ENCODE data around the gene C11orf86. TPM values are rescaled to one million over a fixed set of nuclear protein-coding genes. Genes with fewer than 3 reads are reported as not detected.
A peak's percentile ranks its signal among the peaks of the same experiment; 100 is the strongest.
"Not testable (repeated sequence)": the region's sequence is repeated elsewhere in the genome, so short reads cannot be mapped to it uniquely, and the experiment has no call there.

Gene C11orf86
- total RNA-seq, 1 experiment from 2014 or later: 0.68 TPM

- H3K9me3 Mint-ChIP-seq, POLR2A ChIA-PET: not testable (repeated sequence)
- CTCF ChIA-PET: interaction anchor here (1.1 to 3.4 kb wide), 3 partner anchors 13 to 16 kb away, joined by 3 to 23 read pairs (median 8); partner anchors contain the start of gene C11orf86
Observed at GRCh38 chr11:66989360-66989759, 14.3 kb downstream of the C11orf86 start.

GRCh38 chr11:66992041-66992440 is 16.9 kb downstream of the C11orf86 start:
- POLR2A ChIA-PET: no interaction called here
- DNase-seq (ENCODE audit: low spot score) (no peak), ATAC-seq (no peak)
- CTCF ChIA-PET: interaction anchor here (0.7 kb wide), 1 partner anchor 124 kb away, joined by 3 read pairs; no protein-coding TSS in a partner anchor
- Mint-ChIP-seq H3K27ac (peak overlapping the region; percentile 13; the same call in 1 of the 2 replicates), H3K4me3 (no peak overlapping the region), H3K27me3 (ENCODE audit: low read depth) (no peaks in the 10 kb centered on the region; the same call in 1 of the 2 replicates), H3K9me3 (peaks cover 9% of the 10 kb centered on the region), H3K36me3 (peaks cover 8% of the 10 kb centered on the region), H3K4me1 (peaks cover 15% of the 10 kb centered on the region)
- TF ChIP-seq TEAD4 (CRISPR knock-in tag; IDR thresholded peaks at IDR 0.05): no peak
- TF ChIP-seq IRF1 (CRISPR knock-in tag; IDR thresholded peaks at IDR 0.05): no peak
- TF ChIP-seq CREM (CRISPR knock-in tag; IDR thresholded peaks at IDR 0.05): no peak
- no peak for TF ChIP-seq RELA (CRISPR knock-in tag; IDR thresholded peaks at IDR 0.05; ENCODE audit: borderline replicate concordance)
- no peak for TF ChIP-seq ZMAT4 (CRISPR knock-in tag; IDR thresholded peaks at IDR 0.05)
- no peak for TF ChIP-seq KAT7 (CRISPR knock-in tag; IDR thresholded peaks at IDR 0.05; ENCODE audit: borderline replicate concordance)
- TF ChIP-seq ZNF416 (CRISPR knock-in tag; IDR thresholded peaks at IDR 0.05): no peak
- no peak for TF ChIP-seq ERG (CRISPR knock-in tag; IDR thresholded peaks at IDR 0.05)
- no peak for TF ChIP-seq JAZF1 (CRISPR knock-in tag; IDR thresholded peaks at IDR 0.05)
- no peak for TF ChIP-seq FOXJ3 (CRISPR knock-in tag; IDR thresholded peaks at IDR 0.05; ENCODE audit: borderline replicate concordance)
- TF ChIP-seq NR1H2 (CRISPR knock-in tag; IDR thresholded peaks at IDR 0.05): no peak
- TF ChIP-seq ELF4 (CRISPR knock-in tag; IDR thresholded peaks at IDR 0.05; ENCODE audit: low read depth): no peak
- no peak for TF ChIP-seq JUN (CRISPR knock-in tag; IDR thresholded peaks at IDR 0.05)

More at GRCh38 chr11:66989360-66989759, 14.3 kb downstream of the C11orf86 start:
- H3K4me1 Mint-ChIP-seq: peaks cover 27% of the 10 kb centered on the region
- TF ChIP-seq NFYB (CRISPR knock-in tag; conservative IDR thresholded peaks at IDR 0.05; ENCODE audit: low read depth): peak; percentile 54
- H3K27ac Mint-ChIP-seq; H3K27me3 Mint-ChIP-seq (ENCODE audit: low read depth); H3K4me3 Mint-ChIP-seq; DNase-seq (ENCODE audit: low spot score); ATAC-seq; H3K36me3 Mint-ChIP-seq: not testable (repeated sequence)

- H3K36me3 Mint-ChIP-seq: no peaks in the 10 kb centered on the region
- H3K4me1 Mint-ChIP-seq: peaks cover 10% of the 10 kb centered on the region
- POLR2A ChIA-PET: no interaction called here
- CTCF ChIA-PET: interaction anchor here (0.6 to 2.5 kb wide), 4 partner anchors 10 to 1109 kb away, joined by 3 to 15 read pairs (median 5); partner anchors contain the start of gene FIBP
- TF ChIP-seq ZNF423 (CRISPR knock-in tag; IDR thresholded peaks at IDR 0.05): no peak
- no peak for TF ChIP-seq RELA (CRISPR knock-in tag; IDR thresholded peaks at IDR 0.05; ENCODE audit: borderline replicate concordance)
- no peak for TF ChIP-seq ZNF138 (CRISPR knock-in tag; conservative IDR thresholded peaks at IDR 0.05)
- TF ChIP-seq ERG (CRISPR knock-in tag; IDR thresholded peaks at IDR 0.05): no peak
- TF ChIP-seq NR1H2 (CRISPR knock-in tag; IDR thresholded peaks at IDR 0.05): no peak
- no peak for TF ChIP-seq MAX (CRISPR knock-in tag; IDR thresholded peaks at IDR 0.05)
- TF ChIP-seq FOXJ3 (CRISPR knock-in tag; IDR thresholded peaks at IDR 0.05; ENCODE audit: borderline replicate concordance): no peak
- TF ChIP-seq ZNF263 (CRISPR knock-in tag; IDR thresholded peaks at IDR 0.05; ENCODE audit: low read depth): no peak
- TF ChIP-seq CBFB (CRISPR knock-in tag; IDR thresholded peaks at IDR 0.05; ENCODE audit: low read depth): no peak
- TF ChIP-seq NFYB (CRISPR knock-in tag; conservative IDR thresholded peaks at IDR 0.05; ENCODE audit: low read depth): no peak
- no peaks in the 10 kb centered on the region for H3K9me3 Mint-ChIP-seq
- DNase-seq (ENCODE audit: low spot score) (no peak), ATAC-seq (no peak)
- no peak overlapping the region; the same call in 1 of the 2 replicates for H3K27ac Mint-ChIP-seq
- no peak overlapping the region for H3K4me3 Mint-ChIP-seq
- no peaks in the 10 kb centered on the region for H3K27me3 Mint-ChIP-seq (ENCODE audit: low read depth)
Observed at GRCh38 chr11:66996609-66997273, 21.6 kb downstream of the C11orf86 start.
